Measurements from ENCODE around the gene HEXB.

DNA sequence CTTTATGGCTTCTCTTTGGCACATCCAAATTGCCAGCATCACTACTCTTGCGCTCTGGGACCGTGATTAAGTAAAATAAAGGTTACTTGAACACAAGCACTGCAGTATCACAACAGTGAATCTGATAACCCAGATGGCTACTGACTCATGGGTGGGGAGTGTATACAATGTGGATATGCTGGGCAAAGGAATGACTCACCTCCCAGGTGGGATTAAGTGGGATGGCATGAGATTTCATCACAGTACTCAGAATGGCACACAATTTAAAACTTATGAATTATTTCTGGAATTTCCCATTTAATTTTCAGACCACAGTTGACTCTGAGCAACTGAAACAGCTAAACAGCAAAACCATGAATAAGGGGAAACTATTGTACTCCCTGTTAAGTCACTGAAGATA, 77.6 kb downstream of the HEXB start:
- TF ChIP-seq, protein P1, sequence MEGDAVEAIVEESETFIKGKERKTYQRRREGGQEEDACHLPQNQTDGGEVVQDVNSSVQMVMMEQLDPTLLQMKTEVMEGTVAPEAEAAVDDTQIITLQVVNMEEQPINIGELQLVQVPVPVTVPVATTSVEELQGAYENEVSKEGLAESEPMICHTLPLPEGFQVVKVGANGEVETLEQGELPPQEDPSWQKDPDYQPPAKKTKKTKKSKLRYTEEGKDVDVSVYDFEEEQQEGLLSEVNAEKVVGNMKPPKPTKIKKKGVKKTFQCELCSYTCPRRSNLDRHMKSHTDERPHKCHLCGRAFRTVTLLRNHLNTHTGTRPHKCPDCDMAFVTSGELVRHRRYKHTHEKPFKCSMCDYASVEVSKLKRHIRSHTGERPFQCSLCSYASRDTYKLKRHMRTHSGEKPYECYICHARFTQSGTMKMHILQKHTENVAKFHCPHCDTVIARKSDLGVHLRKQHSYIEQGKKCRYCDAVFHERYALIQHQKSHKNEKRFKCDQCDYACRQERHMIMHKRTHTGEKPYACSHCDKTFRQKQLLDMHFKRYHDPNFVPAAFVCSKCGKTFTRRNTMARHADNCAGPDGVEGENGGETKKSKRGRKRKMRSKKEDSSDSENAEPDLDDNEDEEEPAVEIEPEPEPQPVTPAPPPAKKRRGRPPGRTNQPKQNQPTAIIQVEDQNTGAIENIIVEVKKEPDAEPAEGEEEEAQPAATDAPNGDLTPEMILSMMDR (IDR thresholded peaks at IDR 0.05; ENCODE audit: borderline replicate concordance, extremely low read depth, low read length, poor library complexity, severe bottlenecking): no peak
- TF ChIP-seq EZH2 (IDR thresholded peaks at IDR 0.05; ENCODE audit: borderline replicate concordance, low read depth, low read length, severe bottlenecking): no peak

Data from DND-41 (cell line).